ENCODE data around the gene RNF149.
"Not testable (repeated sequence)": the region's sequence is repeated elsewhere in the genome, so short reads cannot be mapped to it uniquely, and the experiment has no call there.

RNF149 gene

DNA sequence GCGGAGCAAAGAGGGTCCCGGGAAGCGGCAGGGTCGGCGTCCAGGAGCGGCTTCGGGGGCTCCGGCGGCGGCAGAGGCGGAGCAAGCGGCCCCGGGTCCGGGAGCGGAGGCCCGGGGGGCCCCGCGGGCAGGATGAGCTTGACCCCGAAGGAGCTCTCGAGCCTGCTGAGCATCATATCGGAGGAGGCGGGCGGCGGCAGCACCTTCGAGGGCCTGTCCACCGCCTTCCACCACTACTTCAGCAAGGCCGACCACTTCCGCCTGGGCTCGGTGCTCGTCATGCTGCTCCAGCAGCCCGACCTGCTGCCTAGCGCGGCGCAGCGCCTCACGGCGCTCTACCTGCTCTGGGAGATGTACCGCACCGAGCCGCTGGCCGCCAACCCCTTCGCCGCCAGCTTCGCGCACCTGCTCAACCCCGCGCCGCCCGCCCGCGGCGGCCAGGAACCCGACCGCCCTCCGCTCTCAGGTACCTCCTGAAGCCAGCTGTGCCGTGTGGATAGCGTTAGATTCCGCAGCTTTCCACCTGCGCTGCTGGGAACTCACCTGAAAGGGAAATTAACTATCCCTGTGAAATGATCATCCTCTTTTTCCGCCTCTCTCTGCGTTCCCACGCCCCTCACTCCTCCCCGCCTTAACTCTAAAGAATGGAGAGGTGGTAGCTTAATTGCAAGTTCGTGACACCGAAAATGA is 55.3 kb downstream of the RNF149 start:
- peak; percentile 64 for DNase-seq

- peak; percentile 98 for DNase-seq
Observed at GRCh38 chr2:101252408-101253012, 56.0 kb downstream of the RNF149 start, which contains the start of gene CNOT11. Gene CNOT11 (plus strand): TSS chr2:101252886. CDS start chr2:101252965, 79 bp downstream.

GRCh38 chr2:101251844-101252407 is 56.6 kb downstream of the RNF149 start:
- DNase-seq, result no peak

DNA sequence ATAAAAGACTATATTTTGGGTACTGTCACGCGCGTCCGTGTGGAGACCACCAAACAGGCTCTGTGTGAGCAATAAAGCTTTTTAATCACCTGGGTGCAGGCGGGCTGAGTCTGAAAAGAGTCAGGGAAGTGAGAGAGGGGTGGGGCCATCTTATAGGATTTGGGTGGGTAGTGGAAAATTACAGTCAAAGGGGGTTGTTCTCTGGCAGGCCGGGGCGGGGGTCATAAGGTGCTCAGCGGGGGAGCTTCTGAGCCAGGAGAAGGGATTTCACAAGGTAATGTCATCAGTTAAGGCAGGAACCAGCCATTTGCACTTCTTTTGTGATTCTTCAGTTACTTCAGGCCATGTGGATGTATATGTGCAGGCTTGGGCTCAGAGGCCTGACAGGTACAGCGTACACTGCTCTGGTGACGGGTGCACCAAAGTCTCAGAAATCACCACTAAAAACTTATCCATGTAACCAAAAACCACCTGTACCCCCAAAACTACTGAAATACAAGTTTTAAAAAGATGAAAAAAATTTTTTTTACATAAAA is 57.2 kb downstream of the RNF149 start:
- not testable (repeated sequence) for DNase-seq

DNA sequence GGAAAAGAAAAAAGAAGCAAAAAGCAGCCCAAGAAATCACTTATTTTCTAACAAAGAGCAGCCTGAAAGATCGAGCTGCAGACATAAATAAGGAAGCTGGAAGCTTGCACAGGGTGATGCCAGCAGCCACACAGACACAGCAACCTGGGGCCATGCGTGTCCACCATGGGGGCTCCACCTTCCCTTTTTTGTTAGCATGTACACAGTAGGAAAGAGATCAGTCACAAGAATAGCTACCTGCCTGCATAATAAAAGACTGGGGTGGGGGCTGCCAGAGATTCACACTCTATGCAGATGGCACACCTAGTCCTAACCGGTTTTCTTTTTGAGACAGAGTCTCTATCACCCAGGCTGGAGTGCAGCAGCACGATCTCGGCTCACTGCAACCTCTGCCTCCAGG is 58.7 kb downstream of the RNF149 start:
- no peak for DNase-seq

DNA sequence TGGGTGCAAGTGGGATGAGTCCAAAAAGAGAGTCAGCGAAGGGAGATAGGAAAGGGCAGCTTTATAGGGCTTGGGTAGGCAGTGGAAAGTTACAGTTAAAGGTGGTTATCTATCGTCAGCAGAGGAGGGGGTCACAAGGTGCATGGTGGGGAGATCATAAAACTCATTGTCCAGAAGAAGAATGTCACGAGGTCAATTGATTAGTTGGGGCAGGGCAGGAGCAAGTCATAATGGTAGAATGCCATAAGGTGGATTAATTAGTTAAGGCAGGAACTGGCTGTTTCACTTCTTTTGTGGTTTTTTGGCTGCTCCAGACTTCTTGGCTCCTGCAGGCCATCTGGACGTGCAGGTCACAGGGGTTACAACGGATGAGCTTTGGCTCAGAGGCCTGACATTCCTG is 59.7 kb downstream of the RNF149 start:
- DNase-seq, result not testable (repeated sequence)

DNA sequence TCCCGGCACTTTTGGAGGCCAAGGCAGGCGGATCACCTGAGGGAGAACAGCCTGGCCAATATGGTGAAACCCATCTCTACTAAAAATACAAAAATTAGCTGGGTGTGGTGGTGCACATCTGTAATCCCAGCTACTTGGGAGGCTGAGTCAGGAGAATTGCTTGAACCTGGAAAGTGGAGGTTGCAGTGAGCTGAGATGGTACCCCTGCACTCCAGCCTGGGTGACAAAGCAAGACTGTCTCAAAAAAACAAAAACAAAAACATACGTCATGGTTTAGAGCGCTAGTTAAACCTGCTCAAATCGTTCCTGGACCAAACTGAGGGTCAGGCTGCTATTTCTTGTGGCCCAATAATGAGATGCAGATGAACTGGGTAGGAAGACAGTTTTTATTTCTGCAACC is 63.0 kb downstream of the RNF149 start:
- not testable (repeated sequence) for DNase-seq

DNA sequence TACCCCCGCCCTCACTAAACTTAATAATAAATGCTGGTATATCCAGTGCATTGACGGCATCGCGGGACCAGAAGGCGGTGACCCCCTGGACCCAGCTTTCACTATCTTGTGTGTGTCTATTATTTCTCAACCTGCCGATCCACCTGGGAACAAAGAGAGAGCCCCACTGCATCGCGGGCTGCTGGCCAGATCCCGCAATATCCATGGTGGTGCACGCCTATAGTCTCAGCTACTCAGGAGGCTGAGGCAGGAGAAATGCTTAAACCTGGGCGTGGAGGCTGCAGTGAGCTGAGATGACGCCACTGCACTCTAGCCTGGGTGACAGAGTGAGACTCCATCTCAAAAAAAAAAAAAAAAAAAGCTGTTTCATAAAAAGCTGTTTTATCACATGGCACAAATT is 63.6 kb downstream of the RNF149 start:
- DNase-seq, result not testable (repeated sequence)

DNA sequence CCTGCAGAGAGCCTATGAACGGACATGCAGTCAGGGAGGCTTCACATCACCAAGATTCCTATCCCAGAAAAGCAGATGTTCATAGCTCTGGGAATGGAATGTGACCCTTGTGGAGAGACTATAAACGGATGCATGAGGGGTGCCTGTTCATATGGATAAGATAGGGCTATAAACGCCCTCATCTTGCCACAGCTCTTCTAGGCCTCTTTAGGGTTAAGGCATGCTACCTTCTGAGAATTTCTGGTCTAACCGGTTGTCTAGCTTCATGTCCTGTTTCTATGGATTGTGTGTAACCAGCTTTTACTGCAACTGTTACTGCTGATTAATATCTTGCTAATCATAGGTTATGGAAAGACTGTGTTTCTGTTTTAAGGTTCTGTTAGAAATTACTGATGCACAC is 64.1 kb downstream of the RNF149 start:
- not testable (repeated sequence) for DNase-seq

DNA sequence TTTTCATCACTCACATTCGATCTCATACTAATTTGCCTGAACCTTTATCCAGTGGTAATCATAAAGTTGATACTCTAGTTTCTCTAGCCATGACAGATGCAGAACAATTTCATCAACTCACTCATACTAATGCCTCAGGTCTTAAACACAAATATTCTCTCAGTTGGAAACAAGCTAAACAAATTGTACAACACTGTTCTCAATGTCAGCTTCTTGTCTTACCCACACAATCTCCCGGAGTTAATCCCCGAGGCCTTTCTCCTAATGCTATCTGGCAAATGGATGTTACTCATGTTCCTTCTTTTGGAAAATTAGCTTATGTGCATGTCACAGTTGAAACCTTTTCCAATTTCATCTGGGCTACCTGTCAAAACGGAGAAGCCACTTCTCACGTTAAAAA is 67.3 kb downstream of the RNF149 start:
- DNase-seq, result no peak

- DNase-seq, result not testable (repeated sequence)
Observed at GRCh38 chr2:101240694-101241093, 67.8 kb downstream of the RNF149 start.

DNA sequence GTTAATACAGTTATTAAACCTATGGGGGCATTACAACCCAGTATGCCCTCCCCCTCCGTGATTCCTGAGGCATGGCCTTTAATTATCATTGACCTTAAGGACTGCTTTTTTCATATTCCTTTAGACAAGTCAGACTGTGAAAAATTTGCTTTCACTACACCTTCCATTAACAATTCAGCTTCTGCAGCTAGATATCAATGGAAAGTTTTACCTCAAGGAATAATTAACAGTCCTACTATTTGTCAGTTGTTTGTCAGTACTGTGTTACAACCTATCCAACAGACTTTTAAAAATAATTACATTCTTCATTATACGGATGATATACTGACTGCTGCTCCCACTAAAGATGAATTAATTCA is 68.8 kb downstream of the RNF149 start:
- not testable (repeated sequence) for DNase-seq

DNA sequence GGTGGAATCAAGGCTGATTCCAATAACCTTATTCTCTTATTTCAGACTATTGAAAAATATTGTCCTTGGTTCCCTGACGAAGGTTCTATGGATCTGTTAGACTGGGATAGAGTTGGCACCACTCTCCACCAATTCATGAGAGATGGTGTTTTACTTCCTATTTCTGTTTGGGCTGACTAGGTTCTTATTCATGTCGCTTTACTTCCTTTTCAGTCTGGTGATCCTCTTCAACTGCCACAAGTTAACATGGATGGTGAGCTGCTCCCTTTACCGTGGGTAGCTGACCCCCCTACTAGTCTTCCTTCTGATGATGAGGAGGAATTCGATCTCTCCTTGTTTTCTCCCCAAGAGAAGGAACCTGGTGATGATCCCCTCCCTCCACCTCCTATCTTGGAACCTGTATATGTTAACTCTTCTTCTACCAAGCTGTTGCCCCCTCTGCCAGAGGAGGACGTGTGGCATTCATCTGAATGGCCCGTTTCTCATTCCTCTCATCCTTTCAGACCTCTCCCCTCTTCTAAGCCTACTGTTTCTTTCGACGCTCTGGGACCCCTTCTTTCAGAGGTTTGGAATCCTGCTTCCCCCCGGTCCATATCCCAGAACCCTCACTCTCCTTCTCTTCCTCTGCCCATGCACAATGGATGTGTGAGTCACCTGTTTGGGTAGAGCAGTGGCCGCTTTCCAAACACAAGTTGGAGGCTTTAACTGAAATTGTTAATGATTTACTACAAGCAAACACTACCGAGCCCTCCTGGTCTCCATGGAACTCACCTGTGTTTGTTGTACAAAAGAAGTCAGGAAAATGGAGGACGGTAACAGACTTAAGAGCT is 69.4 kb downstream of the RNF149 start:
- DNase-seq, result no peak

DNA sequence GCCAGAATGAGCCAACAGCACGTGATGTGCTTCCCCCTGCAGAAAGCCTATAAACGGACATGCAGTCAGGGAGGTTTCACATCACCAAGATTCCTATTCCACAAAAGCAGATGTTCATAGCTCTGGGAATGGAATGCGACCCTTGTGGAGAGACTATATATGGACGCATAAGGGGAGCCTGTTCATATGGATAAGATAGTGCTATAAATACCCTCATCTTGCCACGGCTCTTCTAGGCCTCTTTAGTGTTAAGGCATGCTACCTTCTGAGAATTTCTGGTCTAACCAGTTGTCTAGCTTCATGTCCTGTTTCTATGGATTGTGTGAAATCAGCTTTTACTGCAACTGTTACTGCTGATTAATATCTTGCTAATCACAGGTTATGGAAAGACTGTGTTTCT is 70.6 kb downstream of the RNF149 start:
- not testable (repeated sequence) for DNase-seq

- not testable (repeated sequence) for DNase-seq
Observed at GRCh38 chr2:101235956-101236355, 72.5 kb downstream of the RNF149 start.

DNA sequence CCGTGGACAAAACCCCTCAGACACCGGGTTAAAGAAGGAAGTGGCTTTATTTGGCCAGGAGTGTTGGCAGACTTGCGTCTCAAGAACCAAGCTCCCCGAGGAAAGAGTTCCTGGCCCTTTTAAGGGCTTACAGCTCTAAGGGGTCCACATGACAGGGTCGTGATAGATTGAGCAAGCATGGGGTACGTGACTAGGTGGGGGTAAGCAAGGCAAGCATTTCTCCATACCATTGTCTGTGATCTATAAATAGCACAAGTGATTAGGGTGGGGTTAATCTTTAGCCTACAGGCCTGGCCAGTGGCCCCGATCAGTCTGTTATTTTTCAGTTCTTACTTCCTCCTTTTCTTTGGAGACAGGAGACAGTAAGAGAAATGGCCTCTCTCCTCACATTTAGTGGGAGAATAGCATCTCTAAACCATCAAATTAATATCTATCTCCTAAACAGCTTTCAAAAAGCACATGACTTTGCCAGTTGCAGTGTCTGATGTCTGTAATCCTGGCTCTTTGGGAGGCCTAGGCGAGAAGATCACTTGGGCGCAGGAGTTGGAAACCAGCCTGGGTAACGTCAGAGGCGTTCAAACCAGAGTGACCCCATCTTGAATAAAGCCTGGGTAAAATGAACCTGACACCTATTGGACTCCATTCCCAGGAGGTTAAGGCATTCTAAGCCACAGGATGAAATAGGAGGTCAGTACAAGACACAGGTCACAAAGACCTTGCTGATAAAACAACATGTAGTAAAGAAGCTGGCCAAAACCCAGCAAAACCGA is 74.1 kb downstream of the RNF149 start:
- DNase-seq, result no peak

GRCh38 chr2:101232770-101233169 is 75.7 kb downstream of the RNF149 start:
- DNase-seq, result no peak

DNA sequence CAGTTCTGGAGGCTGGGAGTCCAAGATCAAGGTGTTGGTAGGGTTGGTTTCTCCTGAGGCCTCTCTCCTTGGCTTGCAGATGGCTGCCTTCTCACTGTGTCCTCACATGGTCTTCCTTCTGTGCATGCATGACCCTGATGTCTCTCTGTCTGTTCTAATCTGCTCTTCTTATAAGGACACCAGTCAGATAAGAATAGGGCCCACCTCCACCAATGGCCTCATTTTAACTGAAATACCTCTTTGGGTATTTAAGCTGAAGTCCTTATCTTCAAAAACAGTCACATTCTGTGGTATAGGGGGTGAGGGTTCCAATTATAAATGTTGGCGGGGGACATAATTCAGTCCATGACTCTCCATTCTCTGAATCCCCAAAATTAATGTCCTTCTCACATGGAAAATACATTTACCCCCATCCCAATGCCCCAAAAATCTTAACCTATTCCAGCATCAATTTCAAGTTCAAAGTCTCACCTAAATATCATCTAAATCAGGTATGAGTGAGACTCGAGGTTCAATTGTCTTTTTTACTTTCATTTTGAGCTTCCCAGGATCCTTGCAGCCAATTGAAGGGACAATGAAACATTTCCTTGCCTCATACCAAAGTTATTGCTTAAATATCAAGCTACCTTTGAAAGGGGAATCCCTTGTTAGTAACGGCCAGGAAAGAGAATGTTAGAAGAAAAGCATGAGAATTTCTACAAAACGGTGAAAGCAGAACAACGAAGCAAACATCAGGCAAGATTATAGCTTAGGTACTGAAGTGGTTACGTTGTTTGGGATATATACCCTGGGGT is 76.4 kb downstream of the RNF149 start:
- no peak for DNase-seq

DNA sequence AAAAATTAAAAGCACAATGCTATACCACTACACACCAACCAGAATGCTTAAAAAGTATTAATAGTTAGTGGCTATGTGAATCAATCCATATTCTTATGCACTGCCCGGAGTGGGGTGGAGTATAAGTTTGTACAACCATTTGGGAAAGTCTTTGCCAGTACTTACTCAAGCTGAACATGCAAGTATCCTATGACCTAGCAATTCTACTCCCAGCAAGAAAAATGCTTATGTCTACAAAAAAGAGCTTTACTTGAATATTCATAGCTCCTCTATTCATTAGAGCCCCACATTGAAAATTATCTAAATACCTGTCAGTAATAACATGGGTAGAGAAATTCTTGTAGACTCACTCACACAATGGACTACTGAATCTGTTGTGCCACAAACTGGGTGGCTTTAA is 77.3 kb downstream of the RNF149 start:
- DNase-seq, result no peak

- DNase-seq, result no peak
Observed at GRCh38 chr2:101230541-101231001, 77.9 kb downstream of the RNF149 start.
